GM08714 (cell line): Measurements from ENCODE around the gene BANP.
"Not testable (repeated sequence)": the region's sequence is repeated elsewhere in the genome, so short reads cannot be mapped to it uniquely, and the experiment has no call there.

ENCODE experiments used
- H3K4me3 ChIP-seq: fragments of 200-500 bp; sonication (Bioruptor generic); 2 replicates; pipeline ENCODE4 v1.5.1; 2014; ENCODE audit warnings: mild to moderate bottlenecking, low read length, inconsistent platforms
- ZNF274 ChIP-seq: IDR thresholded peaks from 2 replicates; pipeline ENCODE4 v1.6.1; 2012; ENCODE audit warnings: mild to moderate bottlenecking, low read depth, low read length

The BANP gene

DNA sequence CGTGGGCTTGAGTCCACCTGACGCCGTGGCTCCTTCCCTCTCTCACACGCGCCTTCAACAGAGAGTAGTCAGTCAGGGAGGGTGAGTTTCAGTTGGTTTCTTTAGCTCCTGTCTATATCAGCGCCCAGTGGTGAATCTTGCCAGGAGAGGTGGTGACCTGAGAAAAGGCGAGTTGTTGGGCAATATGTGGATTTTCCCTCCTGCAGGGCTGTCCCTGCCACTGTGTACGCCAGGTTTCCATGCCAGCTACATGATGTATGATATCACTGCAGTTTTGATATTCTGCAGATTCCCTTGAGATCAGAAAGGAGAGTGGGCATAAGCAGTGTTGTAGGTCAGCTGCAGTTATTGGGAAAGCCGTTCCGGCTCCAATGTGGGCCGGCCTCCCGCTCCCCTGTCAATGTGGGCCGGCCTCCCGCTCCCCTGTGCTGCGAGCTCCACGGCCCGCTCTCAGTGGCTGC lies 31.4 kb downstream of the BANP start:
- H3K4me3 ChIP-seq: no peak overlapping the region
- no peak for TF ChIP-seq ZNF274

- not testable (repeated sequence) for H3K4me3 ChIP-seq
Measured at GRCh38 chr16:87983072-87983736, 32.0 kb downstream of the BANP start.

GRCh38 chr16:87983737-87984097 lies 32.5 kb downstream of the BANP start:
- H3K4me3 ChIP-seq: not testable (repeated sequence)

DNA sequence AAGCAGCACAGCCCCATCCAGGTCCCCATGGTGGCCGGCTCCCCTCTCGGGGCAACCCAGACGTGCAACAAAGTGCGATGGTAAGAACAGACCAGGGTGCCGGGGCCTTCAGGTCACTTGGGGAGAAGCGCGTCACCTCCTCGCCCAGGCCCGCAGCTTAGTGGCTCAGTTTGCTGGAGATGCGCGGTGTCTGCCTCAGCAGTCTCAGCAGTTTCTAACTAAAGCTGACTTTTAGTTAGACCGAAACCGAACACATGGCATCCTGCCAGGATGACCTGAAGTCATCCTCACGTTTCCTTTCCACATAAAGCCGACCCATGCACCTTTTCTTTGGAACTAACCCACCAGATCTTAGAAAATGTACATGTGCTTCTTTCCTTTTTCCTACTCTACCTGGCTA lies 32.9 kb downstream of the BANP start:
- H3K4me3 ChIP-seq: not testable (repeated sequence)

GRCh38 chr16:87984632-87985267 lies 33.5 kb downstream of the BANP start:
- no peak overlapping the region for H3K4me3 ChIP-seq
- no peak for TF ChIP-seq ZNF274

DNA sequence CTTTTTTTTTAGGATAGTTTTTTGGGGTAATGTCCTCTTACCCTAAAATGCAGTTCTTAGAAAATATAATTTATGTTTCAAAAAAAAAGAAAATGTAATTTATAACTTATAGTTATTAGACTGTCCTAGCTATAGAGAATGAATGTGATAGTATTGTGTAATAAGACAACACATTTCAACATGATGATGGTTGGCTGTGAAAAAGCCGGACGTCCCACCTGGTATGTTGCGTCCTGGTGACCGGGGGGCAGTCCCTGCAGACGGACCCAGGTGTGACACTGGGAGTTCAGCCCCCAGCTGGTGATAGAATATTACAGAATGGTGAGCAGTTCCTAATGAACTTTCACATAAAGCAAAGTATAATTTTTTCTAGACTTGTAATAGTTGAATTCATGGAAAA lies 34.3 kb downstream of the BANP start:
- H3K4me3 ChIP-seq: not testable (repeated sequence)

GRCh38 chr16:87986361-87986849 lies 35.2 kb downstream of the BANP start:
- H3K4me3 ChIP-seq: not testable (repeated sequence)

GRCh38 chr16:87988596-87988995 lies 37.4 kb downstream of the BANP start:
- not testable (repeated sequence) for H3K4me3 ChIP-seq

DNA sequence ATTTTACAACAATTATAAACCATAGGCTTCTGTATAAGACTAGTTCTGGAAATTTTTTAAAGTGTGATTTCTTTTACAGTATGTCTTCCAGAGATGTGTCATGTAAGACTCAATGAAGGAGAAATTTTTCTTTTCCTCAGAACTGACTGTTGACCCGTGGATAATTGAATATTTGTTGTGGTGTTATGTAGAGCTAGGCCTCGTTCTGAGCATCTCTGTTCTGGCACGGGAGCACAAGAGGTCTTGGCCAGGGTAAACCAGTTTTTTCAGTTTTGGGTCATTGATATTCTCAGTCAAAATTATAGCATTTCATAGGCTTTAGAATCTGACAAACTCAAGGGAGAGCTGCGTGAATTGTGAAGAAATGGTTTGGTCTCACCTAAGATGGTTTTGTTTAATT lies 39.0 kb downstream of the BANP start:
- not testable (repeated sequence) for H3K4me3 ChIP-seq

- not testable (repeated sequence) for H3K4me3 ChIP-seq
Measured at GRCh38 chr16:87992142-87992541, 40.9 kb downstream of the BANP start.

GRCh38 chr16:87993901-87994300 lies 42.7 kb downstream of the BANP start:
- no peak for TF ChIP-seq ZNF274

DNA sequence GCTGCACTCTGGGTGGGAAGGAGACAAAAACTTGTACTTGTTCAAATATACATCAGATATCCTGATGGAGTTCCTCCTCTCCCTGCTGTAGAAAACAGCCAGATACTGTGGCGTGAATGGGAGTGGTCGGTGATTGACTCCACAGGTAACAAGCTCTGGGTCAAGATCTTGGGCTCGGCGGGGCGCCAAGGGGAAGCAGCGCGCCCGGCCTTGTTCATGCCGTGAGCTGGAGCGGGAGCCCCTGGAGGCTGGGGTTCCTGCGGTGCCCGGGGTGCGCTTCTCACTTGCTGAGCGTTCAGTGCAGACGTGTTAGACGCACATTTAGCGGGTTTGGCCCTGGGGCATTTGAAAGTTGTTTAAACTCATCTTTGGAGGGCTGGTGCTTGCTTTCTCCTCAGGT lies 44.4 kb downstream of the BANP start:
- no peak overlapping the region for H3K4me3 ChIP-seq
- TF ChIP-seq ZNF274: no peak

More at GRCh38 chr16:87993901-87994300, 42.7 kb downstream of the BANP start:
- no peak overlapping the region for H3K4me3 ChIP-seq

DNA sequence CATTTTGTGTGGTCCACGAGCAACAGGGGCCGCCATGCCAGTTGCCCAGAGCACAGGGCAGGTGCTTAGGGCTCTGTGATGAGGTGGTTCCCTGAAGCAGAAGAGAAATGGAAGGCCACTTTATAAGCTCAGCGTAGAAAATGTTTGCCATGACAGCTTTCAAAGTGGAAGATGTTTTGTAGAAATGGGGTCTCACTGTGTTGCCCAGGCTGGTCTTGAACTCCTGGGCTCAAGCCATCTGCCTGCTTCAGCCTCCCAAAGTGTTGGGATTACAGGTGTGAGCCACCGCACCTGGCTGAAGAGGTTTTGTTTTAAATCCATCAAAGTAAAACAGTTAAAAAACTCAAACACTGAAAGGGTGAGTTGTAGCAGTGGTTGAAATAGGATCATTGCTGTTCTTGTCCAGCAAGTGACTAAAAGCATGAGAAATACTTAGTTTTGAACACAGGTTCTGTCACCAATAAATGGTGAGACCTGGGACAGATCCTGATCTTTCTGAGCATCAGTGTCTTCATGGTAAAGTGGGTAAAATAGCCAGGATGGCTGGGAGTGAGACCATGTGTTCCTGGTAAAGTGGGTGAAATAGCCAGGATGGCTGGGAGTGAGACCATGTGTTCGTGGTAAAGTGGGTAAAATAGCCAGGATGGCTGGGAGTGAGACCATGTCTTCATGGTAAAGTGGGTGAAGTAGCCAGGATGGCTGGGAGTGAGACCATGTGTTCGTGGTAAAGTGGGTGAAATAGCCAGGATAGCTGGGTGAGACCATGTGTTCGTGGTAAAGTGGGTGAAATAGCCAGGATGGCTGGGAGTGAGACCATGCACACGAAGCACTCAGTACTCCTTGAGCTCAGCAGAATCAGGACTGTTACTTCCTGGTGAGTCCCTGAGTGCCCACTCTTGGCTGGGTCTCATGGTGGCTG lies 46.0 kb downstream of the BANP start:
- no peak overlapping the region for H3K4me3 ChIP-seq
- no peak for TF ChIP-seq ZNF274

DNA sequence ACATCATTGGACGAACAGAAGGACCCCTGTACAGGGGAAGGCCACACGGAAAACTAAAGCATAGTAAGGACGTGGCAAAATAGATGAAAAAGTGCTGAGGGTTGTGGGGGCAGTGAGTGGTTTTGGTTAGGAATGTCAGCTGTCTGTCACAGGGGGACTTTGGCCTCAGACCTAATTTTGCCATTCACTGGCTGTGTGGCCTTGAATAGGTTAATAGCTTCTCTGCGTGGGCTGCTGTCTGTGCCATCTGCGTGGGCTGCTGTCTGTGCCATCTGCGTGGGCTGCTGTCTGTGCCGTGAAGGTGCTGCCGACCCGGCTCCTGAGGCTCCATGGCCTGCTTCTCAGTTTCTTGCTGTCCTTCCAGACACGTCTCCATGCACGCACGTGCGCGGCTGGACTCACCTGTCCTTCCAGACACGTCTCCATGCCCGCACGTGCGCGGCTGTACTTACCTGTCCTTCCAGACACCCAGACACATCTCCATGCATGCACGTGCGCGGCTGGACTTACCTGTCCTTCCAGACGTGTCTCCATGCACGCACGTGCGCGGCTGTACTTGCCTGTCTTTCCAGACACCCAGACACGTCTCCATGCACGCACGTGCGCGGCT lies 47.1 kb downstream of the BANP start:
- H3K4me3 ChIP-seq: not testable (repeated sequence)

DNA sequence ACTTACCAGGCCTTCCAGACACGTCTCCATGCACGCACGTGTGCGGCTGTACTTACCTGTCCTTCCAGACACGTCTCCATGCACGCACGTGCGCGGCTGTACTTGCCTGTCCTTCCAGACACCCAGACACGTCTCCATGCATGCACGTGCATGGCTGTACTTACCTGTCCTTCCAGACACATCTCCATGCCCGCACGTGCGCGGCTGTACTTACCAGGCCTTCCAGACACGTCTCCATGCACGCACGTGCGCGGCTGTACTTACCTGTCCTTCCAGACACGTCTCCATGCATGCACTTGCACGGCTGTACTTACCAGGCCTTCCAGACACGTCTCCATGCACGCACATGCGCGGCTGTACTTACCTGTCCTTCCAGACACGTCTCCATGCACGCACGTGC lies 47.8 kb downstream of the BANP start:
- H3K4me3 ChIP-seq: not testable (repeated sequence)

GRCh38 chr16:88002211-88002610 lies 51.0 kb downstream of the BANP start:
- H3K4me3 ChIP-seq: no peak overlapping the region
- no peak for TF ChIP-seq ZNF274
